EH (cell line): ENCODE measurements around the gene NECAB2.

Experiments used
- DNase-seq: peaks from one replicate; pipeline ENCODE4 v3.0.0-alpha.2; 2015; ENCODE audit warnings: low read depth

NECAB2 gene

GRCh38 chr16:83967091-83967490 lies 953 bp upstream of the NECAB2 start:
- DNase-seq: no peak

GRCh38 chr16:83968306-83968851 lies 335 bp downstream of the NECAB2 start:
- DNase-seq: no peak

- DNase-seq: no peak
Measured at GRCh38 chr16:83968891-83969649, 1.0 kb downstream of the NECAB2 start.

- DNase-seq: no peak
Measured at GRCh38 chr16:83969771-83970429, 1.9 kb downstream of the NECAB2 start.

- no peak for DNase-seq
Measured at GRCh38 chr16:83970430-83970815, 2.4 kb downstream of the NECAB2 start.

GRCh38 chr16:83971165-83972130 lies 3.4 kb downstream of the NECAB2 start:
- DNase-seq: no peak

- DNase-seq: no peak
Measured at GRCh38 chr16:83972256-83973008, 4.4 kb downstream of the NECAB2 start.

- DNase-seq: no peak
Measured at GRCh38 chr16:83973077-83973476, 5.0 kb downstream of the NECAB2 start.

GRCh38 chr16:83973581-83974385 lies 5.7 kb downstream of the NECAB2 start:
- DNase-seq: no peak

GRCh38 chr16:83974475-83974874 lies 6.4 kb downstream of the NECAB2 start:
- no peak for DNase-seq

- DNase-seq: no peak
Measured at GRCh38 chr16:83975590-83976260, 7.7 kb downstream of the NECAB2 start.

- no peak for DNase-seq
Measured at GRCh38 chr16:83977056-83977815, 9.2 kb downstream of the NECAB2 start.

GRCh38 chr16:83978401-83978904 lies 10.4 kb downstream of the NECAB2 start:
- no peak for DNase-seq

- no peak for DNase-seq
Measured at GRCh38 chr16:83979441-83979840, 11.4 kb downstream of the NECAB2 start.

- DNase-seq: no peak
Measured at GRCh38 chr16:83980794-83981193, 12.8 kb downstream of the NECAB2 start.

GRCh38 chr16:83981799-83982198 lies 13.8 kb downstream of the NECAB2 start:
- no peak for DNase-seq

GRCh38 chr16:83983491-83983890 lies 15.4 kb downstream of the NECAB2 start:
- peak; percentile 16 for DNase-seq

GRCh38 chr16:83989300-83989699 lies 21.3 kb downstream of the NECAB2 start:
- DNase-seq: no peak

GRCh38 chr16:83990492-83990891 lies 22.4 kb downstream of the NECAB2 start:
- DNase-seq: no peak
